Measurements from ENCODE around the gene UQCR11. TPM values are rescaled to one million over a fixed set of nuclear protein-coding genes. Genes with fewer than 3 reads are reported as not detected.

The UQCR11 gene
- polyA plus RNA-seq, 1 donor, result 124 TPM

DNA sequence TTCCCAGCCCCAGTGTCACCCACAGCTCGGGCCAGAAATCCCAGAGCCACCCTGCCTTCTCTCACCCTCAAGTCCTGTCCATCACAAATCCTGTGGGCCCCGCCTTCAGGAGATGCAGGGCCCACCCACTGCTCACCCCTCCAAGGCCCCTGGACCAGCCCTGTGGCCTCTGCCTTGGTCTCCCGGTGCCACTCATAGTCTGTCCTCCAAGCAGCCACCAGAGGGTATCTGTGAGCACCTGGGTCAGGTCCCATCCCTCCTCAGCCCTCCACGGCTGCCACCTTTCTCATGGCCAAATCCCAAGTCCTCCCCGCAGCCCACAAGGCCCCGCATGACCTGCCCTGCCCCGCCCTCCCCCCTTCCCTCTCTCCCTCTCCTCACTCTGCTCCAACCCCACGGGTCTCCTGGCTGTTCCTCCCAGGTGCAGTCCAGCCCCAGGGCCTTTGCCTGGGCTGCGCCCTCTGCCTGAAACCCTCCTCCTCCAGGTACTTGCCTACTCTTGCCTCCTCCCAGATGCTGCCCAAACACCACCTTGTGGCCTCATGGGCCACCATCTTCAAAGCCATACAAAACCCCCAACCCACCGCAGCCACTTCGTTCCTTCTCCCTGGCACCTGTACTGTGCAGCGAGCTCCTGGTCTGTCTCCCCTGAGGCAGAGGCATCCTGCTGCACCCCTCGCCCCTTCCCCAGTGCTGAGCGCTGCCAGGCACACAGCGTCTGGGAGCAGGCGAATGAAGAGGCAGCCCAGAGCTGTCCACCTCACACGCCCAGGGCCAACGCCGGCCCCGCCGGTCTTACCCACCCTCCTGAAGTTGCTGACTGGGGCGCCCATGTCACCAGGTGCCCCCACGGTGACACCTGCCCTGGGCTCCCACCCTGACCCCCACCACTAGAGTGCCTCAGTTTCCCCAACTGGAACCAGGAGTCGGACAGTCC lies 13.2 kb upstream of the UQCR11 start:
- Histone ChIP-seq H3K4me3 (ENCODE audit: low read length) (no peak overlapping the region), H3K27me3 (ENCODE audit: control insufficient read depth, insufficient read depth, low read length) (no peaks in the 10 kb centered on the region), H3K4me1 (ENCODE audit: control insufficient read depth, insufficient read depth, low read length) (peaks cover 6% of the 10 kb centered on the region), H3K36me3 (ENCODE audit: control insufficient read depth, insufficient read depth, low read length) (peaks cover 81% of the 10 kb centered on the region), H3K9me3 (ENCODE audit: control insufficient read depth, low read depth, low read length) (no peaks in the 10 kb centered on the region), H3K27ac (ENCODE audit: low read length) (no peak overlapping the region)
- DNase-seq, result no peak
- no CpG with 5 or more reads among the region's 24 CpGs for WGBS (ENCODE audit: insufficient coverage, low lambda C conversion rate)

DNA sequence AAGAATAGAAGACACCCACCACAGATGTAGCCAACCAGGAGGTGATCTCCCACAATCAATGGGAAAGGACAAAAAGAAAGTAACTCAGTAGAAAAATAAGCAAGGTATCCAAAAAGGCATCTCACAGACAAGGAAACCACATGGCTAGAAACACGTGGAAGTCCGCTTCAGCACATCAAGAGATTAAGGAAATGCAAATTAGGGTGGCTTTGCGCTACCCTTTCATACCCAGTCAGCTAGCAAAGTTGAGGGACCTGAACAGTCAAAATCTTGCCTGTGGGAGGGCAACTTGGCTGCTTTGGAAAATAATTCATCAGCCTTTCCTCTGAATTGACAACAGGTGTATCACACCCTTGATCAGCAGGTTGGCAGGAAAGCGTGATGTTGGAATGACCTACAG lies 11.6 kb upstream of the UQCR11 start:
- Histone ChIP-seq H3K27ac (ENCODE audit: low read length) (no peak overlapping the region), H3K27me3 (ENCODE audit: control insufficient read depth, insufficient read depth, low read length) (no peaks in the 10 kb centered on the region), H3K4me1 (ENCODE audit: control insufficient read depth, insufficient read depth, low read length) (peaks cover 16% of the 10 kb centered on the region), H3K9me3 (ENCODE audit: control insufficient read depth, low read depth, low read length) (no peaks in the 10 kb centered on the region), H3K36me3 (ENCODE audit: control insufficient read depth, insufficient read depth, low read length) (peaks cover 86% of the 10 kb centered on the region), H3K4me3 (ENCODE audit: low read length) (no peak overlapping the region)
- no CpG with 5 or more reads among the region's 4 CpGs for WGBS (ENCODE audit: insufficient coverage, low lambda C conversion rate)
- DNase-seq, result no peak

DNA sequence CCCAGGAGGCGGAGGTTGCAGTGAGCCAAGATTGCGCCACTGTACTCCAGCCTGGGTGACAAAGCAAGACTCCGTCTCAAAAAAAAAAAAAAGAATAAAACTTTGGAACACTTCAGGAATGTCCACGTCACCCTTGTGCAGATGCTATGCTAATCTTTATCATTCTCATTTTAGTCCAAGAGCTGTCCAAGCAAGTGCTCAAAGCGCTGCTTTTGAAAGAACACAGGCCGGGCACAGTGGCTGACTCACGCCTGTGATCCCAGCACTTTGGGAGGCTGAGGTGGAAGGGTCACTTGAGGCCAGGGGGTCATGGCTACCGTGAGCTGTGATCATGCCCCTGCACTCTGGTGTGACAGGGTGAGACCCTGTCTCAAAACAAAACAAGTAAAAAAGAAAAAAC lies 11.1 kb upstream of the UQCR11 start:
- H3K27ac ChIP-seq (ENCODE audit: low read length), result no peak overlapping the region
- no CpG with 5 or more reads among the region's 8 CpGs for WGBS (ENCODE audit: insufficient coverage, low lambda C conversion rate)
- peaks cover 86% of the 10 kb centered on the region for H3K36me3 ChIP-seq (ENCODE audit: control insufficient read depth, insufficient read depth, low read length)
- no peak for DNase-seq
- H3K9me3 ChIP-seq (ENCODE audit: control insufficient read depth, low read depth, low read length), result no peaks in the 10 kb centered on the region
- H3K4me1 ChIP-seq (ENCODE audit: control insufficient read depth, insufficient read depth, low read length), result peaks cover 16% of the 10 kb centered on the region
- no peak overlapping the region for H3K4me3 ChIP-seq (ENCODE audit: low read length)
- no peaks in the 10 kb centered on the region for H3K27me3 ChIP-seq (ENCODE audit: control insufficient read depth, insufficient read depth, low read length)

DNA sequence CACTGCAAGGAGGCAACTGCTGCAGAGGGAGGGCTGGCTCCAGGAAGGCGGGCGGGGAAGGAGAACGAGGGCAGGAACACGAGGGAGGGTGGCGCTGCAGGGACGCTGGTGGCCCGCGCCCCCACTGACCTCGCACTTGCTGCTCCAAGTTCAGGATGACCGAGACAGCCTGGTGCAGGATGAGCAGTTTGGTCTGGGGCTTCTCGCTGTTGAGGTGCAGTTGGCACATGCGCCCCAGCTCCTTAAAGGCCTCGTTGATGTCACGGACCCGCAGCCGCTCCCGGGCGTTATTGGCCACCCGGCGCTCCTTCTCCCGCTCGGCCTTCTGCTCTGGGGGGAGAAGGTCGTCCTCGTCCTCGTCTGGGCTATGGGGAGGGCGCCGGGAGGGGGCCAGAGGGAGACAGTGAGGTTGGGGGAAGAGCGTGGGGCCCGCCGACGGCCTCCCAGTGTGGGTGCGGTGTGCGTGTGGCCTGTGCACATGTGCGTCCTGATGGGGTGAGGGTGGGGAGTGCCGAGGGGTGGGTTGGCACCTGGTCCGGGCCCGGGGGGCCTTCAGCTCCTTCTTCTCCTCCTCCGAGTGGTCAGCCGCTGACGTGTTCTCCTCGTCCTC lies 10.0 kb upstream of the UQCR11 start:
- Histone ChIP-seq H3K27me3 (ENCODE audit: control insufficient read depth, insufficient read depth, low read length) (no peaks in the 10 kb centered on the region), H3K4me1 (ENCODE audit: control insufficient read depth, insufficient read depth, low read length) (peaks cover 16% of the 10 kb centered on the region), H3K27ac (ENCODE audit: low read length) (no peak overlapping the region), H3K9me3 (ENCODE audit: control insufficient read depth, low read depth, low read length) (no peaks in the 10 kb centered on the region), H3K4me3 (ENCODE audit: low read length) (no peak overlapping the region), H3K36me3 (ENCODE audit: control insufficient read depth, insufficient read depth, low read length) (peaks cover 87% of the 10 kb centered on the region)
- DNase-seq, result no peak
- WGBS (ENCODE audit: insufficient coverage, low lambda C conversion rate), result no CpG with 5 or more reads among the region's 41 CpGs

DNA sequence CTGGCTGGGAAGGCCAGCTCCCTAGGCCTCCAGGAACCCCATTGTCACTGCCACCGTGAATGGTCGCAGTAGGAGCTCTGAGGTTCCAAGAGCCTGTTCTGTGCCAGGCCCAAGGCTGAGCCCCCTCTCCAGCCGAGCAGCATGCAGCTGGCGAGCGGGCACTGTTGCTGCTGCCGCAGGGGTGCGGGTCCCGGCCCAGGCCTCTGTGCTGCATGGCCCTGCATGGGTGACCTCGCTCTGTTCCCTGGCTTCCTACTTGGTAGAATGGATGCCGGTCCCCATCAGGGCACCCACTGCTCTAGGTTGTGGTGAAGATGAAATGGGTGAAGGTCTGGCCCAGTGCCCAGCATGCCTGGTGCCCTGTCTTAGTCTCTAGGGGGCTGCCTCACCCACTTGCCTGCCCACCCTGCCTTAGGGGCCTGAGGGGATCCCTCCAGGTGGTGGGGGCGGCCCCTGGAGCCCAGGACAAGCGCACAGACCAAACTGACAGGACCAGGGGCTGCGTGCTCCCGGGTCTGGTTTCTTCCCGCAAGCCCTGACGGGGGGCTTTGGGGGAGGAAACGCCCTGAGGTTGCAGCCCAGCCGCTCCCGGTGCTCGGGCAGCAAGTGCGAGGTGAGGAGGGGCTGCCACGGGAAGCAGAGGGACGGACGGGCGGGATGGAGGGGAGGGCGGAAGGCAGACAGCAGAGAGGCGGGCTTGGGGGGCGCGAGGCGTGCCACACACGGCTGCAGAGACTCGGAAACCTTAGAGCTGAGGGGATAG lies 8.7 kb upstream of the UQCR11 start:
- no CpG with 5 or more reads among the region's 32 CpGs for WGBS (ENCODE audit: insufficient coverage, low lambda C conversion rate)

DNA sequence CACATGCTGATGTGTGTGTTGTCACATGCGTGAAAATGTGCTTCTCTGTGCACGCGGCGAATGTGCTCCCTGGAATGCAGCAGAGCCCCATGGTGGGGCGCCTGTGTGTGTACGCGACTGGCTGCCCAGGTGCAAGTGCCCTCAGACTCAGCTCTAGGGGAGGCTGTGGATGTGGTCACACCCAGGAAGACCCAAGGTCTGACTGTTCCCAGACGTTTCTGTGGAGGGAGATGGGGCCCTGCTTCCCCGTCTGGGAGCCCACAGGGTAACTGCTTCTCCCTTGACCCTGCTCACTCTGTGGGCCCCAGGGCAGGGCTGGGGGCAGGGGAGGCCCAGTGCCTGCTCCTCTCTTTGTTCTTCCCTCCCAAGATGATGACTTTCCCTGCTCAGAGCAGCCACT lies 7.9 kb upstream of the UQCR11 start:
- peak; percentile 67 to 83 for DNase-seq
- Histone ChIP-seq H3K9me3 (ENCODE audit: control insufficient read depth, low read depth, low read length) (no peaks in the 10 kb centered on the region), H3K27ac (ENCODE audit: low read length) (no peak overlapping the region), H3K4me3 (ENCODE audit: low read length) (no peak overlapping the region), H3K36me3 (ENCODE audit: control insufficient read depth, insufficient read depth, low read length) (peaks cover 69% of the 10 kb centered on the region), H3K4me1 (ENCODE audit: control insufficient read depth, insufficient read depth, low read length) (peaks cover 16% of the 10 kb centered on the region), H3K27me3 (ENCODE audit: control insufficient read depth, insufficient read depth, low read length) (no peaks in the 10 kb centered on the region)
- whole genome bisulfite sequencing (ENCODE audit: insufficient coverage, low lambda C conversion rate), result no CpG with 5 or more reads among the region's 9 CpGs

More for the DNA sequence above, 8.7 kb upstream of the UQCR11 start:
- no peak overlapping the region for H3K4me3 ChIP-seq (ENCODE audit: low read length)
- H3K36me3 ChIP-seq (ENCODE audit: control insufficient read depth, insufficient read depth, low read length), result peaks cover 75% of the 10 kb centered on the region
- no peaks in the 10 kb centered on the region for H3K9me3 ChIP-seq (ENCODE audit: control insufficient read depth, low read depth, low read length)
- H3K27ac ChIP-seq (ENCODE audit: low read length), result no peak overlapping the region
- DNase-seq, result no peak
- peaks cover 16% of the 10 kb centered on the region for H3K4me1 ChIP-seq (ENCODE audit: control insufficient read depth, insufficient read depth, low read length)
- H3K27me3 ChIP-seq (ENCODE audit: control insufficient read depth, insufficient read depth, low read length), result no peaks in the 10 kb centered on the region

DNA sequence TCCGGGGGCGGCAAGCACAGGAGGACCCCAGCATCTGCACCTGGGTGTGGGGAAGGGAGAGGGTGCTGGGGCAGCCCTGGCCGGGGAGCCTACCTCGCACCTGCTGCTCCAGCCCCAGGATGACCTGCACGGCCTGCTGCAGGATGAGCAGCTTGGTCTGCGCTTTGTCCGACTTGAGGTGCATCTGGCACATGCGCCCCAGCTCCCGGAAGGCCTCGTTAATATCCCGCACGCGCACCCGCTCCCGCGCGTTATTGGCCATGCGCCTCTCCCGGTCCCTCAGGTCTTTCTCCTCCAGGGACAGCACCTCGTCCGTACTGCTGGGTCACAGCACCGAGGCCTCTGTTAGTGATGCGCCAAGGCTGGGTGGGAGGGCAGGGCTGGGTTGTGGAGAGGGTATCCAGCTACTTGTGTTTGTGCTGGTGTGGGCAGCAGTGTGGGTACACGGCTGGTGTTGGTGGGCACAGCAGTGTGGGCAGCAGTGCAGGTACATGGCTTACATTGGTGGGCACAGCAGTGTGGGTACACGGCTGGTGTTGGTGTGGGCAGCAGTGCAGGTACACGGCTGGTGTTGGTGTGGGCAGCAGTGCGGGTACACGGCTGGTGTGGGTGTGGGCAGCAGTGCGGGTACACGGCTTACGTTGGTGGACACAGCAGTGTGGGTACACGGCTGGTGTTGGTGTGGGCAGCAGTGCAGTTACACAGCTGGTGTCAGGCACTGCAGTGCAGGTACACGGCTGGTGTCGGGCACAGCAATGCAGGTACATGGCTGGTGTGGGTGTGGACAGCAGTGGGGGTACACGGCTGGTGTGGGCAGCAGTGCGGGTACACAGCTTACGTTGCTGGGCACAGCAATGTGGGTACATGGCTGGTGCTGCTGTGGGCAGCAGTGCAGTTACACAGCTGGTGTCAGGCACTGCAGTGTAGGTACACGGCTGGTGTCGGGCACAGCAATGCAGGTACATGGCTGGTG lies 7.1 kb upstream of the UQCR11 start:
- Histone ChIP-seq H3K4me1 (ENCODE audit: control insufficient read depth, insufficient read depth, low read length) (peaks cover 16% of the 10 kb centered on the region), H3K4me3 (ENCODE audit: low read length) (no peak overlapping the region), H3K9me3 (ENCODE audit: control insufficient read depth, low read depth, low read length) (no peaks in the 10 kb centered on the region), H3K27me3 (ENCODE audit: control insufficient read depth, insufficient read depth, low read length) (no peaks in the 10 kb centered on the region), H3K27ac (ENCODE audit: low read length) (no peak overlapping the region), H3K36me3 (ENCODE audit: control insufficient read depth, insufficient read depth, low read length) (peaks cover 63% of the 10 kb centered on the region)
- DNase-seq, result no peak
- WGBS (ENCODE audit: insufficient coverage, low lambda C conversion rate), result no CpG with 5 or more reads among the region's 39 CpGs

DNA sequence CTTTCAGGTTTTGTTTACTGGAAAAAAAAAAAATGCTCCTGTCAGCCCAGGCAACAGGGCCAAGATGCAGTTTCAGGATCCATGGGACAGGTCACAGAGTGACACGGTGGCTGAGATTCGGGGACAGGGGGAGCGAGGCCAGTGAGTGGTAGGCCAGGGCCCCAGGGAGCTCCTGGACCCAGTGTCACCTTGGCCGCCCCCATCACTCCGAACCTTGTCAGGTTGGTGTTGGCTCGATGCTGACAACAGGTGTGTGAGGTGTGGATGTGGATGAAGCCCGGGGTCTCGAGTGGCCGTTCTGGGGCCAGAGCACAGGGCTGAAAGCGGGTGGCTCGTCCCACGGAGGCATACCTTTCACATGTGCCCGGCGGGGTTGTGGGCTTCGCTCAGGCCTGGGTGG lies 6.1 kb upstream of the UQCR11 start:
- no peak overlapping the region for H3K4me3 ChIP-seq (ENCODE audit: low read length)
- H3K4me1 ChIP-seq (ENCODE audit: control insufficient read depth, insufficient read depth, low read length), result peaks cover 17% of the 10 kb centered on the region
- WGBS (ENCODE audit: insufficient coverage, low lambda C conversion rate), result no CpG with 5 or more reads among the region's 15 CpGs
- H3K27me3 ChIP-seq (ENCODE audit: control insufficient read depth, insufficient read depth, low read length), result no peaks in the 10 kb centered on the region
- DNase-seq, result no peak
- no peaks in the 10 kb centered on the region for H3K9me3 ChIP-seq (ENCODE audit: control insufficient read depth, low read depth, low read length)
- H3K27ac ChIP-seq (ENCODE audit: low read length), result no peak overlapping the region
- peaks cover 55% of the 10 kb centered on the region for H3K36me3 ChIP-seq (ENCODE audit: control insufficient read depth, insufficient read depth, low read length)

DNA sequence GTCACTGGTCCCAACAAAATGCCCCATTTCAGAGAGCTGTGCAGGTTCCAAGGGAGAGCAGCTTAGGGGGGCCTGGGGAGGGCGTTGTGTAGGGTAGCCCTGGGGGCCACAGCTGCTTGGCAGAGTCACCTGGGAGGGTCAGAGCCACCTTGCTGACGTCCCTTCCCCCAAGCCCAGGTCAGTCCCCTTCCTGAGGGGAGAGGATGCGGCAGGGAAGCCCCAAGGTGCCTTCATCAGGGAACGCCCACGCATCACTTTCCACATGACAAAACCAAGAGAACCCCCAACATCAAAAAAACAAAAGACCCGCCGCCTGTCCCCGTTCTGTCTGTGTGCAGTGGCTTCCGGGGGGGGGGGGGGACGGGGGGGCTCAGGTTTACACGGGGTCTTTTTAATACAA lies 5.3 kb upstream of the UQCR11 start:
- DNase-seq, result no peak
- H3K4me3 ChIP-seq (ENCODE audit: low read length), result no peak overlapping the region
- WGBS (ENCODE audit: insufficient coverage, low lambda C conversion rate), result no CpG with 5 or more reads among the region's 11 CpGs
- H3K4me1 ChIP-seq (ENCODE audit: control insufficient read depth, insufficient read depth, low read length), result peaks cover 22% of the 10 kb centered on the region
- H3K36me3 ChIP-seq (ENCODE audit: control insufficient read depth, insufficient read depth, low read length), result peaks cover 49% of the 10 kb centered on the region
- no peaks in the 10 kb centered on the region for H3K9me3 ChIP-seq (ENCODE audit: control insufficient read depth, low read depth, low read length)
- H3K27ac ChIP-seq (ENCODE audit: low read length), result no peak overlapping the region
- no peaks in the 10 kb centered on the region for H3K27me3 ChIP-seq (ENCODE audit: control insufficient read depth, insufficient read depth, low read length)

Measured in large intestine (tissue), 3 donors.